Esophagus muscularis mucosa (tissue), 4 donors: ENCODE measurements around the gene BSN. TPM values are rescaled to one million over a fixed set of nuclear protein-coding genes. Genes with fewer than 3 reads are reported as not detected.

ENCODE experiments used
- DNase-seq: peaks from one replicate; pipeline ENCODE4 v3.0.0-alpha.2; 2017; ENCODE audit errors: extremely low spot score
- H3K27ac ChIP-seq, 4 donors: fragments of 200-600 bp; sonication (generic); replicated peaks in 1 of 4; 1 replicate in 3 of 4; 2 replicates in 1 of 4; pipeline ENCODE4 v1.5.1; 2016 to 2019; ENCODE audit warnings: mild to moderate bottlenecking in 1 of 4
- H3K27me3 ChIP-seq, 4 donors: fragments of 200-600 bp; sonication (generic); one replicate each; pipeline versions ENCODE4 v1.5.1 to v1.6.0; 2016 to 2019
- H3K36me3 ChIP-seq, 4 donors: fragments of 200-600 bp; sonication (generic); one replicate each; pipeline ENCODE4 v1.5.1; 2016 to 2019
- H3K4me1 ChIP-seq, 4 donors: fragments of 200-600 bp; sonication (generic); one replicate each; pipeline ENCODE4 v1.5.1; 2016 to 2019
- H3K4me3 ChIP-seq, 4 donors: fragments of 200-600 bp; sonication (generic); 1 replicate in 2 of 4; 2 replicates in 2 of 4; pipeline ENCODE4 v1.5.1; 2016 to 2019; ENCODE audit warnings: mild to moderate bottlenecking in 4 of 4, moderate library complexity in 1 of 4
- H3K9me3 ChIP-seq, 4 donors: fragments of 200-600 bp; sonication (generic); 1 replicate in 3 of 4; 2 replicates in 1 of 4; pipeline ENCODE4 v1.5.1; 2016 to 2019
- EP300 ChIP-seq: sonication (generic); formaldehyde crosslinking; IDR thresholded peaks from one replicate; pipeline ENCODE4 v1.6.1; 2017; ENCODE audit warnings: antibody characterized with exemption
- POLR2A ChIP-seq: fragments of 450-650 bp; IDR thresholded peaks from one replicate; pipeline ENCODE4 v1.6.1; 2017; ENCODE audit warnings: antibody characterized with exemption, moderate library complexity, mild to moderate bottlenecking, low read depth
- POLR2AphosphoS5 ChIP-seq, 2 donors: sonication (generic); formaldehyde crosslinking; IDR thresholded peaks; one replicate each; pipeline ENCODE4 v1.6.1; 2017; ENCODE audit warnings: antibody characterized with exemption in 2 of 2
- whole genome bisulfite sequencing: methylation state at CpG from one replicate; pipeline ENCODE4 v1.1.5; 2018; 5-methylcytosine and 5-hydroxymethylcytosine counted together
- intact Hi-C: fragments of 100-400 bp; cut with DNase I; formaldehyde crosslinking; loops from one replicate; pipeline ENCODE4 v1.15.1; 2023
- total RNA-seq, 4 donors: library from RNA; depleted of rRNA; stranded (reverse); fragments of >200 nt; gene quantifications; one replicate each; pipeline versions ENCODE4 v1.1.0 to v1.2.1, GENCODE V29; 2016
- TF ChIP-seq, protein P1 (sequence below), 3 experiments: fragments of 200-600 bp in 2 of 3; fragments of 450-650 bp in 1 of 3; sonication (generic) in 2 of 3; IDR thresholded peaks; one replicate each; pipeline ENCODE4 v1.5.1; 2017 to 2019; ENCODE audit warnings: antibody characterized with exemption in 3 of 3, mild to moderate bottlenecking in 2 of 3, moderate library complexity in 1 of 3

The BSN gene
- total RNA-seq, 4 donors from 2014 or later = 0.42 to 1.7 (median 0.78) TPM

DNA sequence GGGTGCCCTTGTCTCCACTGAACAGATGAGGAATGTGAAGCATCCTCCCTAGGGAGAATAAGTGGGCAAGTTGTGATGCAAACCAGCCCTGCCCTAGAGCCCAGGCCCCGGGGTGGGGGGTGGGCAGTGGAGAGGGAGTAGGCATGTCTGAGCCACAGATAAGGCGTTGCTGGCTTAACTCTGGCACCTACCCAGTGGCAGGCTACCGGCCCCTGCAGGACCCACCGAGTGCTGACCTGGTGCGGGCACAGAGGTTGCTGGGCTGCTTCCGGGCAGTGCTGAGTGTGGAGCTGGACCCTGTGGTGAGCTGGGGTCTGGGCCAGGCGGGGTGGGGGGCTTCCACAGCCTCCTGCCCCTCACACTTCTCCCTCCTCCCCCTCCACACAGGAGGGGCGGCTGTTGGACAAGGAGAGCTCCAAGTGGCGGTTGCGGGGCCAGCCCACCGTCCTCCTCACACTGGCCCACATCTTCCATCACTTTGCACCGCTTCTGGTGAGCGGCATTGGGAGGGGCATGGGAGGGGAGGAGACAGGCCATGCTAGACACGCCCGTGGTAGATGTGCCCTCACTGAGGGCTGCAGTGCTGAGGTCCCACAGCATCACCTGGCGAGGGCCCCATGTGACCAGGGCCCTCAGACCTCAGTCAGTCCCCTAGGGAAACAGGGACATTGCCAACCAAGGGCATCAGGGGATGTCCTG is 145.2 kb downstream of the BSN start:
- intact Hi-C loops = no loop called here
- Histone ChIP-seq H3K9me3 (no peaks in the 10 kb centered on the region), H3K27me3 (no peaks in the 10 kb centered on the region), H3K36me3 (peaks cover 33 to 73% (median 67%) of the 10 kb centered on the region in 4 donors), H3K4me3 (no peak overlapping the region), H3K27ac (no peak overlapping the region), H3K4me1 (peaks cover 0 to 4% (median 2%) of the 10 kb centered on the region in 4 donors)
- DNase-seq = no peak
- no peak for TF ChIP-seq POLR2A
- TF ChIP-seq POLR2AphosphoS5 (IDR thresholded peaks at IDR 0.05) = no peak
- TF ChIP-seq, protein P1, sequence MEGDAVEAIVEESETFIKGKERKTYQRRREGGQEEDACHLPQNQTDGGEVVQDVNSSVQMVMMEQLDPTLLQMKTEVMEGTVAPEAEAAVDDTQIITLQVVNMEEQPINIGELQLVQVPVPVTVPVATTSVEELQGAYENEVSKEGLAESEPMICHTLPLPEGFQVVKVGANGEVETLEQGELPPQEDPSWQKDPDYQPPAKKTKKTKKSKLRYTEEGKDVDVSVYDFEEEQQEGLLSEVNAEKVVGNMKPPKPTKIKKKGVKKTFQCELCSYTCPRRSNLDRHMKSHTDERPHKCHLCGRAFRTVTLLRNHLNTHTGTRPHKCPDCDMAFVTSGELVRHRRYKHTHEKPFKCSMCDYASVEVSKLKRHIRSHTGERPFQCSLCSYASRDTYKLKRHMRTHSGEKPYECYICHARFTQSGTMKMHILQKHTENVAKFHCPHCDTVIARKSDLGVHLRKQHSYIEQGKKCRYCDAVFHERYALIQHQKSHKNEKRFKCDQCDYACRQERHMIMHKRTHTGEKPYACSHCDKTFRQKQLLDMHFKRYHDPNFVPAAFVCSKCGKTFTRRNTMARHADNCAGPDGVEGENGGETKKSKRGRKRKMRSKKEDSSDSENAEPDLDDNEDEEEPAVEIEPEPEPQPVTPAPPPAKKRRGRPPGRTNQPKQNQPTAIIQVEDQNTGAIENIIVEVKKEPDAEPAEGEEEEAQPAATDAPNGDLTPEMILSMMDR (IDR thresholded peaks at IDR 0.05) = no peak
- no peak for TF ChIP-seq EP300
- 84% methylated on average over 15 of the region's 16 CpGs for WGBS

DNA sequence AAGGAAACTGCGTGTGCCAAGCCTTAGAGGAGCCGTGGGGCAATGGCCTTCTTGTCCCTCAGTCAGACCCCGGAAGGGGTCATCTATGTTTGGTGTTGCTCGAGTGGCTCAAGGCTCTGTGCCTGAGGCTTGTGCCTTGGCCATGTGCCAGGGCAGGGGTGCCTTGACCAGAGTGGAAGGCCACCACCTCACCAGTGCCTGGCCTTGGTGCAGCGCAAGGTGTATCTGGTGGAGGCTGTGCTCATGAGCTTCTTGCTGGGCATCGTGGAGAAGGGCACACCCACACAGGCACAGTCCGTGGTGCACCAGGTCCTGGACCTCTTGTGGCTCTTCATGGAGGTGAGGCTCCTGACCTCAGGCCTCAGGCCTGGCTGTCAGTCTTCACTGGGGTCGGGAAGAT is 145.7 kb downstream of the BSN start:
- no peak overlapping the region for H3K27ac ChIP-seq
- intact Hi-C loops = loop anchor here (5.0 kb wide), 1 partner anchor 137 kb away; no protein-coding TSS in a partner anchor
- no peaks in the 10 kb centered on the region for H3K9me3 ChIP-seq
- DNase-seq = no peak
- H3K4me3 ChIP-seq = no peak overlapping the region
- 85% methylated on average over 6 of the region's 8 CpGs for WGBS
- peaks cover 0 to 4% (median 2%) of the 10 kb centered on the region in 4 donors for H3K4me1 ChIP-seq
- H3K27me3 ChIP-seq = no peaks in the 10 kb centered on the region
- TF ChIP-seq, protein P1 (IDR thresholded peaks at IDR 0.05) = no peak
- TF ChIP-seq POLR2A = no peak
- TF ChIP-seq EP300 = no peak
- no peak for TF ChIP-seq POLR2AphosphoS5 (IDR thresholded peaks at IDR 0.05)
- peaks cover 33 to 78% (median 73%) of the 10 kb centered on the region in 4 donors for H3K36me3 ChIP-seq

DNA sequence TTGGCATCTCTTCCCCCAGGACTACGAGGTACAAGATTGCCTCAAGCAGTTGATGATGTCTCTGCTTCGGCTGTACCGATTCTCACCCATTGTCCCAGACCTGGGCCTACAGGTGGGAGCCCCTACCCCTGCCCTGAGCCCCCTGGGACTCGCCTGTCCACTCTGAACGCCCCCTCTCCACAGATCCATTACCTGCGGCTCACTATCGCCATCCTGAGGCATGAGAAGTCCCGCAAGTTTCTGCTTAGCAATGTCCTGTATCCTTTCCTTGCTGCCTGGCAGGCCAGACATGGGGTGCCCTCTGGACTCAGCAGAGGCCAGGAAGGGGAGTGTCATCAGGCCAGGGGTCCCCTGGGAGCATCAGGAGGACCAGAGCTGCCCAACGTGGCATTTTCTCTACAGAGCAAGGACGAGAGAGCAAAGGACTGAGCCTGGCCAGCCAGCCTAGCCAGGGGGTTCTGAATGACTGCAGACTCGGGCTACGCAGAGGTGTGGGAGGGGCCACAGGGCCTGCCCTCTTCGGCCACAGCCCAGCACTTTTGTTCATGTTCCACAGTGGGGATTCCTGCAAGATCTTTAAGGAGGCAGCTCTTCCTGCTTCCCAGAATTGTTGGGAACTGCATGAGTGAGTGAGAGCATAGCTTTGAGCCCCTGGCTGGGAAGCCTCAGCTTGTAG is 146.3 kb downstream of the BSN start:
- intact Hi-C loops = loop anchor here (5.0 kb wide), 1 partner anchor 137 kb away; no protein-coding TSS in a partner anchor
- WGBS = 75% methylated on average over 10 of the region's 13 CpGs
- H3K36me3 ChIP-seq = peaks cover 33 to 84% (median 78%) of the 10 kb centered on the region in 4 donors

DNA sequence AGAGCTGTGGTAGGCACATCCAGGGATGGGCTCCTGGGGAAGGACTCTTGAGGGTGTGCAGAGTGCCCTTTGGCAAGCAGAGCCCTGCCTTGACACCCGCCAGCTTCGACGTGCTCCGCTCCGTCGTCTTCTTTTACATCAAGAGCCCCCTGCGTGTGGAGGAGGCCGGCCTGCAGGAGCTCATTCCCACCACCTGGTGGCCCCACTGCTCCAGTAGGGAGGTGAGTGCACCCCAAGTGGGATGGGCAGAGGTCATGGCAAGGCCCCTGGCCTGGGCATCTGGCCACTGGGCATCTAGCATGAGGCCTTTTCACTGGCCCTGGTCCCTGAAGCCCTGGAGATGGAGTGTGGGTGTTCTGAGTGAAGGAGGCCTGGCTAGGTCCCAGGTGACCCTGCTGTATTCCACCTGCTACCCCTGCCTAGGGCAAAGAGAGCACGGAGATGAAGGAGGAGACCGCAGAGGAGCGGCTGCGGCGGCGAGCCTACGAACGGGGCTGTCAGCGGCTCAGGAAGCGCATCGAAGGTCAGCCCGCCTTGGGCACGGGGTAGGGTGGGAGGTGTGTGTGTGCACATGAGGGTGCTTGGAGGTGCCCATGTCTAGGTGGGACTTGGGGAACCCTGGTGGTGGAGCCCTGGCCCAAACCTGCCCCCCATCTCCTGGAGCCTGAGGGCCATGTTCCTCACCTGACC is 147.3 kb downstream of the BSN start:
- H3K27me3 ChIP-seq = no peaks in the 10 kb centered on the region
- H3K27ac ChIP-seq = no peak overlapping the region
- TF ChIP-seq, protein P1 (IDR thresholded peaks at IDR 0.05) = peak in 1 of 3 experiments; percentile 53
- TF ChIP-seq POLR2A = no peak
- no peak for TF ChIP-seq POLR2AphosphoS5 (IDR thresholded peaks at IDR 0.05)
- no peak for TF ChIP-seq EP300
- no peaks in the 10 kb centered on the region for H3K9me3 ChIP-seq
- intact Hi-C loops = loop anchor here (5.0 kb wide), 1 partner anchor 136 kb away; no protein-coding TSS in a partner anchor
- H3K4me1 ChIP-seq = peaks cover 0 to 4% (median 2%) of the 10 kb centered on the region in 4 donors
- H3K36me3 ChIP-seq = peaks cover 33 to 94% (median 88%) of the 10 kb centered on the region in 4 donors
- H3K4me3 ChIP-seq = no peak overlapping the region
- 93% methylated on average over 14 of the region's 21 CpGs for WGBS
- DNase-seq = no peak

More for the DNA sequence above, 146.3 kb downstream of the BSN start:
- no peak for DNase-seq
- H3K4me3 ChIP-seq = no peak overlapping the region
- no peaks in the 10 kb centered on the region for H3K27me3 ChIP-seq
- TF ChIP-seq POLR2A = no peak
- TF ChIP-seq, protein P1 (IDR thresholded peaks at IDR 0.05) = no peak
- H3K4me1 ChIP-seq = peaks cover 0 to 4% (median 2%) of the 10 kb centered on the region in 4 donors
- H3K27ac ChIP-seq = no peak overlapping the region
- no peaks in the 10 kb centered on the region for H3K9me3 ChIP-seq
